Measurements from ENCODE around the gene TFPI.
"Not testable (repeated sequence)": the region's sequence is repeated elsewhere in the genome, so short reads cannot be mapped to it uniquely, and the experiment has no call there.

TFPI gene

GRCh38 chr2:187554011-187554703, at the start of gene TFPI:
Gene TFPI (minus strand): TSS chr2:187554435. CDS start chr2:187503768, 50,667 bp downstream.
- no peak for DNase-seq

DNA sequence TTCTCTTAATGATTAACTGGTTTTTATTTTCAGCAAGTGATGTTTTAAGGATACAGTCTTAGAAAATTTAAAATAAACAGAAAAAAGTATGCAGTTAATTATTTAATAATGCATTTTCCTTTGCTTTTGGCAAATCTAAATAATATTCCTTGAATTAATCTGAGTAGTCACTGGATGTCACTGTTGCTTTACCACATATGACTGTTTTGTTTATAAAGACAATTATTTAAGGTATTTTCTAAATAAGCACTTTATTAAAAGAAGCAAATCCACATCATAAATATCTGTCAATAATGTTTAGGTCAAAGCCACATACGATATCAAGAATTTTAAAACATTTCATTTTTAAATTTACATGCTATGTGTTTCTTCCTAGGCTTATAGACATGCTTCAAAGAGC, 40.6 kb upstream of the TFPI start:
- no peak for DNase-seq

DNA sequence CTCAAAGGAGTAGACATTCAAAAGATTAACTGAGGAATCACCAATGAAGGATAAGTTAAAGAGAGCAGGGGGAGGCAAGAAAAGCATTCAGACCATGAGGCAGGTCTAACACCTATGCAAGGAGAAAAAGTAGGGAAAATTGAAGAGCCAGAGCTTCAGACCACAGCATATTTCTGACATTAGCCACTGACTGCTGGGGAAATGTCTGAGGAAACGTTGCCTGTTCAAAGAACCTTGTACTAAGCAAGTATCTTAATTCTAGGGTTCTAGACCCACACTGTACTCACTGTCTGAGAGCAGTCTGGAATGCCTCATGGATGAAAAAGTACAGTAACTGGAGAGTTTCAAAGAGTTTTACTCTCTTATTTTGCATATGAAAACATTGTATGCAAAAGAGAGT, 39.5 kb upstream of the TFPI start:
- no peak for DNase-seq

DNA sequence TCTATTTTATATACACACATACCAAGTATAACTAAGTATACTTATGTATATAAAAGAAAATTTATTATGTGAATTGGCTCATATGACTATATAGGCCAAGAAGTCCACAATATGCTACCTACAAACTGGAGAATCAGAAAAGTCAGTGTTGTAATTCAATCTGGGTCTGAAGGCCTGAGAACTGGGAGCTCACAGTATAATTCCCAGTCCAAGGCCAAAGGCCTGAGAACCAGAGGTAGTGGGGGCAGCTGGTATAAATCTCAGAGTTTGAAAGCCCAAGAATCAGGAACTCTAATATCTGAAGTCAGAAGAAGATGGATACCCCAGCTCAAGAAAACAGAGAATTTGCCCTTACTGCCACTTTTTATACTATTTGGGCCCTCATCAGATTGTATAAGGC, 38.9 kb upstream of the TFPI start:
- DNase-seq, result no peak

GRCh38 chr2:187590175-187590574, 35.9 kb upstream of the TFPI start:
- DNase-seq, result no peak

- no peak for DNase-seq
These were observed 31.9 kb upstream of the TFPI start for GRCh38 chr2:187586011-187586641.

- DNase-seq, result no peak
These were observed 27.1 kb upstream of the TFPI start for GRCh38 chr2:187581125-187581896.

GRCh38 chr2:187580462-187581124, 26.4 kb upstream of the TFPI start:
- DNase-seq, result no peak

DNA sequence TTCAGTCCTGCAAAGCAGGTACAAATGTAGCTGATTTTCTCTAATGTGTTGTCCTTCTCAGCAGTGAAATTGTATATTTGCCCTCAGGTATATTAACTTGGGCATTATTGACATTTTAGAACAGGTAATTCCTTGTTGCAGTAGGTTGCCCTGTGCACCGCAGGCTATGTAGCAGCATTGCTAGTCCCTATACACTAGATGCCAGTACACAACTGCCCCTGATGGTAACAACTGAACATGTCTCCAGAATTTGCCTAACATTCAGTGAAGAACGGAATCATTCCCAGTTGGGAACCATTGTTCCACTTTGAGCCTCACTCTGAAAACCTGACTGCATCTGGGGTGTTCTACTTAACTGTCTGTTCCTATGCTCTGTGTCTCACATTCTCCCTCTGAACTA, 23.1 kb upstream of the TFPI start:
- no peak for DNase-seq

DNA sequence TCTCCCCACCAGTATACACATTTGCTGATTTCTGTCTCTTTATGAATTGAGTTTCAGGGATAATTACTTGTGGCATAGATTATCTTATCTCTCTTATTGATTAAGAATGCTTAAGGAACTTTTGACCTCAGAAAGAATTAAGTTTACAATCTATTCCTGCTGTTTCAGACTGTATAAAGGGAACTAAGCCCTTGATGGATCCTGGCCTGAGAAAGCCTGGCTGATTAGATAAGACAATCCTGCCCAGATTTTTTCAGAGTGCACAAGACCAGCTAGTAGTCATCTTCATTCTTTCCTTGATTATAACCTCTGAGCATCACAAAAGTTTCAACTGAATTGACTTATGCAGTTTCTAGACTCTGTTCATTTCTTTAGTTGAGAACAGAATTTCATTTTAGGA, 22.7 kb upstream of the TFPI start:
- DNase-seq, result no peak

DNA sequence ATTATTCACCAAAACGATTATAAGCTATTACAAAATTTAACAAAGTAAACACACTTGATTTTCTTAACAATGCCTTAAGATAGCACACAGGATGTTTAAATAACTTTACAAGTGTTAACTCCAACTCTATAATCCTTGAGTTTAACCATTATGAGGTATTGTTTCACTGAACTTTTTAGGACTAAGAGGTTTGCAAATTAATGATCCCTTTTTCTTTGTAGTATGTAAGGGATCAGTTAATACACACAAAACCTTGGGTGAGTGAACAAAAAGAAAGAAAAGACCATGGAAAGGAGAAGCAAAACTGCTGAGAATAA, 21.5 kb upstream of the TFPI start:
- DNase-seq, result no peak

- no peak for DNase-seq
These were observed 20.9 kb upstream of the TFPI start for GRCh38 chr2:187574969-187575750.

GRCh38 chr2:187573722-187574121, 19.5 kb upstream of the TFPI start:
- DNase-seq, result no peak

- DNase-seq, result not testable (repeated sequence)
These were observed 17.8 kb upstream of the TFPI start for GRCh38 chr2:187571996-187572395.

GRCh38 chr2:187569571-187569970, 15.3 kb upstream of the TFPI start:
- DNase-seq, result no peak

- no peak for DNase-seq
These were observed 14.8 kb upstream of the TFPI start for GRCh38 chr2:187569042-187569441.

GRCh38 chr2:187567126-187567525, 12.9 kb upstream of the TFPI start:
- no peak for DNase-seq

GRCh38 chr2:187566712-187567111, 12.5 kb upstream of the TFPI start:
- no peak for DNase-seq

GRCh38 chr2:187566266-187566665, 12.0 kb upstream of the TFPI start:
- DNase-seq, result no peak

DNA sequence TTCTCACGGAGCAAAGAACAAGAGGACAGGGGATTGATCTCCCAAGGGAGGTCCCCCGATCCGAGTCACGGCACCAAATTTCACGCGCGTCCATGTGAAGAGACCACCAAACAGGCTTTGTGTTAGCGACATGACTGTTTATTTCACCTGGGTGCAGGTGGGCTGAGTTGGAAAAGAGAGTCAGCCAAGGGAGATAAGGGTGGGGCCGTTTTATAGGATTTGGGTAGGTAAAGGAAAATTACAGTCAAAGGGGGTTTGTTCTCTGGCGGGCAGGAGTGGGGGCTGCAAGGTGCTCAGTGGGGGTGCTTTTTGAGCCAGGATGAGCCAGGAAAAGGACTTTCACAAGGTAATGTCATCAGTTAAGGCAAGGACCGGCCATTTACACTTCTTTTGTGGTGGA, 11.4 kb upstream of the TFPI start:
- not testable (repeated sequence) for DNase-seq

GRCh38 chr2:187556493-187556892, 2.3 kb upstream of the TFPI start:
- DNase-seq, result not testable (repeated sequence)

DNA sequence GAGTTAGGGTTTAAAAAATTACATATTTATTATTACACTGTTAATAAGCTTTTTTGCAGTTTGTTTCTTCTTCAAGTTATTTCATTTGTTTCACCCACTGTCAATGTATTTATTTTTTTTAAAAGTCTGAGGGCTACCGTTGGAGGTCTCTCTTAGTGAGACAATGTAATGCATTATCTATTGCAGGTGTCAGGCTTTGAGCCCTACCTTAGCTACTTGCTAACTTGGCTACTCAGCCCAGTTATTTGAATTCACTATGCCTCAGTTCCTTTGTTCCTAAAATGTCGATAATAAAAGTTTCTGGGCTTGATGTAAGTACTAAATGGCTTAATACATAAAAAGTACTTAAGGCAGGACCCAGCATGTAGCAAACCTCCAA, 458 bp upstream of the TFPI start:
- DNase-seq, result no peak
